Panc1 (cell line): ENCODE results near the gene SH3D19. TPM values are rescaled to one million over a fixed set of nuclear protein-coding genes. Genes with fewer than 3 reads are reported as not detected.

ENCODE experiments used
- ATAC-seq: fragments of 200-7000 bp; cut with Tn5 transposase; 2 replicates; pipeline ENCODE4 v1.9.1; 2020; ENCODE audit warnings: mild to moderate bottlenecking, moderate library complexity
- BruUV-seq: library from RNA; stranded (reverse); fragments of 400-500 nt; replicated peaks from 2 replicates; lab custom pipeline; 2021; lab: Mats Ljungman, UMichigan
- CTCF ChIA-PET: fragments of 300-600 bp; sonication (Branson Sonifier 250); formaldehyde crosslinking; loops from one replicate; lab custom pipeline; 2022; ENCODE audit warnings: antibody characterized with exemption; lab: Charles Lee
- POLR2A ChIA-PET: fragments of 300-600 bp; sonication (Branson Sonifier 250); formaldehyde crosslinking; loops from one replicate; lab custom pipeline; 2022; ENCODE audit warnings: antibody characterized with exemption; lab: Charles Lee
- DNase-seq: peaks from one replicate; pipeline ENCODE4 v3.0.0-alpha.2; 2010; ENCODE audit warnings: low read depth, low spot score
- H3K27ac ChIP-seq: 2 replicates; pipeline ENCODE4 v1.5.1; 2011; ENCODE audit warnings: mild to moderate bottlenecking, low read length, inconsistent platforms
- H3K27me3 ChIP-seq: fragments of 200-500 bp; sonication (Bioruptor generic); 2 replicates; pipeline ENCODE4 v1.6.0; 2014; ENCODE audit warnings: low read length, inconsistent platforms; ENCODE audit not compliant: control insufficient read depth, insufficient read depth
- H3K36me3 ChIP-seq: fragments of 200-500 bp; sonication (Bioruptor generic); 2 replicates; pipeline ENCODE4 v1.5.1; 2014; ENCODE audit warnings: inconsistent platforms, mild to moderate bottlenecking, low read length, moderate library complexity; ENCODE audit not compliant: control insufficient read depth, insufficient read depth
- H3K4me1 ChIP-seq: 2 replicates; pipeline ENCODE4 v1.5.1; 2011; ENCODE audit warnings: inconsistent platforms, mild to moderate bottlenecking, low read length, moderate library complexity; ENCODE audit not compliant: control insufficient read depth, insufficient read depth
- H3K4me3 ChIP-seq, 2 experiments: 2 replicates each; pipeline ENCODE4 v1.5.1; 2011 to 2012; ENCODE audit warnings: low read depth in 2 of 2, low read length in 2 of 2, mild to moderate bottlenecking in 2 of 2, inconsistent platforms in 1 of 2, moderate library complexity in 1 of 2
- H3K9me3 ChIP-seq: fragments of 200-500 bp; sonication (Bioruptor generic); 2 replicates; pipeline ENCODE4 v1.5.1; 2014; ENCODE audit warnings: low read depth, mild to moderate bottlenecking, inconsistent platforms, low read length, moderate library complexity; ENCODE audit not compliant: control insufficient read depth, insufficient read depth
- POLR2AphosphoS5 ChIP-seq: IDR thresholded peaks from 2 replicates; pipeline ENCODE4 v1.6.1; 2012; ENCODE audit warnings: mild to moderate bottlenecking, low read depth, low read length, moderate library complexity
- SIN3A ChIP-seq: IDR thresholded peaks from 2 replicates; pipeline ENCODE4 v1.6.1; 2012; ENCODE audit warnings: low read depth, mild to moderate bottlenecking, low read length, moderate library complexity, borderline replicate concordance; ENCODE audit not compliant: insufficient read depth
- TCF7L2 ChIP-seq: IDR thresholded peaks from 2 replicates; pipeline ENCODE4 v1.6.1; 2011; ENCODE audit warnings: mild to moderate bottlenecking, low read depth, low read length, inconsistent platforms
- in situ Hi-C: cut with HindIII; loops from 2 replicates; pipeline ENCODE4 v1.10.0; 2016; ENCODE audit warnings: low sequenced_read_pairs, low pct_unique_long_range_greater_than_20kb
- intact Hi-C: fragments of 100-400 bp; cut with micrococcal nuclease; formaldehyde crosslinking; loops from one replicate; pipeline ENCODE4 v1.10.0; 2022; ENCODE audit not compliant: unreplicated experiment
- total RNA-seq: library from RNA; stranded (reverse); gene quantifications from one replicate; pipeline ENCODE4 v1.2.1, GENCODE V29; 2021; ENCODE audit not compliant: unreplicated experiment
- TF ChIP-seq, protein P1 (sequence below): fragments of 450-650 bp; IDR thresholded peaks from 2 replicates; pipeline ENCODE4 v1.5.1; 2017; ENCODE audit warnings: mild to moderate bottlenecking
- TF ChIP-seq, protein P2 (sequence below), 2 experiments: IDR thresholded peaks; 2 replicates each; pipeline ENCODE4 v1.6.1; 2011 to 2012; ENCODE audit warnings: low read depth in 2 of 2, control low read depth in 1 of 2, low read length in 1 of 2, mild to moderate bottlenecking in 1 of 2, moderate library complexity in 1 of 2; ENCODE audit not compliant: insufficient read depth in 1 of 2

The SH3D19 gene
- total RNA-seq, 1 experiment from 2014 or later: 19.8 TPM

DNA sequence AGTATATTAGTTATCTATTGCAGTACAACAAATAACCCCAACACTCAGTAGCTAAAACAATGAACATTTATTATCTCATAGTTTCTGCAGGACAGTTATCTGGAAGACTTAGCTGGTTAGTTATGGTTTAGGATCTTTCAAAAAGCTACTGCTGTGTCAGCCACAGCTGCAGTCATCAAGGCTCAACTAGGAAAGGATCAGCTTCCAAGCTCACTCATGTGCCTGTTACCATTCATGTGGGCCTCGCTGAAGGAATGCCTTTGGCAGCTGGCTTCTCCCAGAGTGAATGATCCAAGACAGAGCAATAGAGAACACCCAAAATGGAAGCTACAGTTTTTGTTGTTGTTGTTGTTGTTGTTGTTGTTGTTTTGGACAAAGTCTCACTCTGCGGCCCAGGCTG lies 62.0 kb downstream of the SH3D19 start:
- H3K27me3 ChIP-seq: no peaks in the 10 kb centered on the region
- CTCF ChIA-PET: no interaction called here
- intact Hi-C loops (no loop called here), in situ Hi-C loops (no loop called here)
- H3K9me3 ChIP-seq: no peaks in the 10 kb centered on the region
- H3K4me3 ChIP-seq: no peak overlapping the region
- BruUV-seq: no TSS peak
- TF ChIP-seq SIN3A: no peak
- TF ChIP-seq POLR2AphosphoS5: no peak
- TF ChIP-seq, protein P1, sequence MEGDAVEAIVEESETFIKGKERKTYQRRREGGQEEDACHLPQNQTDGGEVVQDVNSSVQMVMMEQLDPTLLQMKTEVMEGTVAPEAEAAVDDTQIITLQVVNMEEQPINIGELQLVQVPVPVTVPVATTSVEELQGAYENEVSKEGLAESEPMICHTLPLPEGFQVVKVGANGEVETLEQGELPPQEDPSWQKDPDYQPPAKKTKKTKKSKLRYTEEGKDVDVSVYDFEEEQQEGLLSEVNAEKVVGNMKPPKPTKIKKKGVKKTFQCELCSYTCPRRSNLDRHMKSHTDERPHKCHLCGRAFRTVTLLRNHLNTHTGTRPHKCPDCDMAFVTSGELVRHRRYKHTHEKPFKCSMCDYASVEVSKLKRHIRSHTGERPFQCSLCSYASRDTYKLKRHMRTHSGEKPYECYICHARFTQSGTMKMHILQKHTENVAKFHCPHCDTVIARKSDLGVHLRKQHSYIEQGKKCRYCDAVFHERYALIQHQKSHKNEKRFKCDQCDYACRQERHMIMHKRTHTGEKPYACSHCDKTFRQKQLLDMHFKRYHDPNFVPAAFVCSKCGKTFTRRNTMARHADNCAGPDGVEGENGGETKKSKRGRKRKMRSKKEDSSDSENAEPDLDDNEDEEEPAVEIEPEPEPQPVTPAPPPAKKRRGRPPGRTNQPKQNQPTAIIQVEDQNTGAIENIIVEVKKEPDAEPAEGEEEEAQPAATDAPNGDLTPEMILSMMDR: no peak
- TF ChIP-seq TCF7L2: no peak
- TF ChIP-seq, protein P2, sequence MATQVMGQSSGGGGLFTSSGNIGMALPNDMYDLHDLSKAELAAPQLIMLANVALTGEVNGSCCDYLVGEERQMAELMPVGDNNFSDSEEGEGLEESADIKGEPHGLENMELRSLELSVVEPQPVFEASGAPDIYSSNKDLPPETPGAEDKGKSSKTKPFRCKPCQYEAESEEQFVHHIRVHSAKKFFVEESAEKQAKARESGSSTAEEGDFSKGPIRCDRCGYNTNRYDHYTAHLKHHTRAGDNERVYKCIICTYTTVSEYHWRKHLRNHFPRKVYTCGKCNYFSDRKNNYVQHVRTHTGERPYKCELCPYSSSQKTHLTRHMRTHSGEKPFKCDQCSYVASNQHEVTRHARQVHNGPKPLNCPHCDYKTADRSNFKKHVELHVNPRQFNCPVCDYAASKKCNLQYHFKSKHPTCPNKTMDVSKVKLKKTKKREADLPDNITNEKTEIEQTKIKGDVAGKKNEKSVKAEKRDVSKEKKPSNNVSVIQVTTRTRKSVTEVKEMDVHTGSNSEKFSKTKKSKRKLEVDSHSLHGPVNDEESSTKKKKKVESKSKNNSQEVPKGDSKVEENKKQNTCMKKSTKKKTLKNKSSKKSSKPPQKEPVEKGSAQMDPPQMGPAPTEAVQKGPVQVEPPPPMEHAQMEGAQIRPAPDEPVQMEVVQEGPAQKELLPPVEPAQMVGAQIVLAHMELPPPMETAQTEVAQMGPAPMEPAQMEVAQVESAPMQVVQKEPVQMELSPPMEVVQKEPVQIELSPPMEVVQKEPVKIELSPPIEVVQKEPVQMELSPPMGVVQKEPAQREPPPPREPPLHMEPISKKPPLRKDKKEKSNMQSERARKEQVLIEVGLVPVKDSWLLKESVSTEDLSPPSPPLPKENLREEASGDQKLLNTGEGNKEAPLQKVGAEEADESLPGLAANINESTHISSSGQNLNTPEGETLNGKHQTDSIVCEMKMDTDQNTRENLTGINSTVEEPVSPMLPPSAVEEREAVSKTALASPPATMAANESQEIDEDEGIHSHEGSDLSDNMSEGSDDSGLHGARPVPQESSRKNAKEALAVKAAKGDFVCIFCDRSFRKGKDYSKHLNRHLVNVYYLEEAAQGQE (IDR thresholded peaks at IDR 0.05; ENCODE audit: insufficient read depth in 1 of 2, low read depth in 2 of 2, low read length in 1 of 2): no peak
- POLR2A ChIA-PET: no interaction called here
- DNase-seq (no peak), ATAC-seq (no peak)
- no peak overlapping the region for H3K27ac ChIP-seq
- H3K4me1 ChIP-seq: no peaks in the 10 kb centered on the region
- no peaks in the 10 kb centered on the region for H3K36me3 ChIP-seq

DNA sequence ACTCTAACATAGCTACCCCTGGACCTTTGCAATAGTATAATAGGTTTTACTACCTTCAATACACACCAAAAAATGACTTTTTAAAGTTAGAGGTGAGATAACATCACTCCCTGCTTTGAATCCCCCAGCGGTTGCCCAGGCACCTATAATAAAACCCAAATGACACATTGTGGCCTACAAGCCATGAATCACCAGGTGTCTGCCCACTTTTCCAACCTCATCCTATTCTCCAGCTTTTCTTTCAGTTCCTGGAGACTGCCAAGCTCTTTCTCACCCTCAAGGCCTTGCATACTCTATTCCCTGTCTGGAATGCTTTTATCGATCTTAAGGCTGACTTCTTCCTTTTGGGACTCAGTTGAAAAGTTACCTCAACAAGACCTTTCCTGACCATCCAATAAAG lies 64.9 kb downstream of the SH3D19 start:
- POLR2A ChIA-PET: no interaction called here
- TSS peak; percentile 62 for BruUV-seq
- ATAC-seq: no peak
- H3K27ac ChIP-seq: no peak overlapping the region
- CTCF ChIA-PET: no interaction called here
- H3K4me1 ChIP-seq: no peaks in the 10 kb centered on the region
- no peaks in the 10 kb centered on the region for H3K27me3 ChIP-seq
- H3K4me3 ChIP-seq: no peak overlapping the region
- no peak for DNase-seq
- in situ Hi-C loops: no loop called here
- TF ChIP-seq, protein P1: no peak
- TF ChIP-seq, protein P2 (IDR thresholded peaks at IDR 0.05; ENCODE audit: insufficient read depth in 1 of 2, low read depth in 2 of 2, low read length in 1 of 2): no peak
- TF ChIP-seq POLR2AphosphoS5: no peak
- TF ChIP-seq TCF7L2: no peak
- no peak for TF ChIP-seq SIN3A
- H3K36me3 ChIP-seq: no peaks in the 10 kb centered on the region
- intact Hi-C loops: no loop called here
- H3K9me3 ChIP-seq: no peaks in the 10 kb centered on the region
